ENCODE results near the gene RAB36.

The RAB36 gene, protein sequence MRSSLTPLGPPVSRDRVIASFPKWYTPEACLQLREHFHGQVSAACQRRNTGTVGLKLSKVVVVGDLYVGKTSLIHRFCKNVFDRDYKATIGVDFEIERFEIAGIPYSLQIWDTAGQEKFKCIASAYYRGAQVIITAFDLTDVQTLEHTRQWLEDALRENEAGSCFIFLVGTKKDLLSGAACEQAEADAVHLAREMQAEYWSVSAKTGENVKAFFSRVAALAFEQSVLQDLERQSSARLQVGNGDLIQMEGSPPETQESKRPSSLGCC

DNA sequence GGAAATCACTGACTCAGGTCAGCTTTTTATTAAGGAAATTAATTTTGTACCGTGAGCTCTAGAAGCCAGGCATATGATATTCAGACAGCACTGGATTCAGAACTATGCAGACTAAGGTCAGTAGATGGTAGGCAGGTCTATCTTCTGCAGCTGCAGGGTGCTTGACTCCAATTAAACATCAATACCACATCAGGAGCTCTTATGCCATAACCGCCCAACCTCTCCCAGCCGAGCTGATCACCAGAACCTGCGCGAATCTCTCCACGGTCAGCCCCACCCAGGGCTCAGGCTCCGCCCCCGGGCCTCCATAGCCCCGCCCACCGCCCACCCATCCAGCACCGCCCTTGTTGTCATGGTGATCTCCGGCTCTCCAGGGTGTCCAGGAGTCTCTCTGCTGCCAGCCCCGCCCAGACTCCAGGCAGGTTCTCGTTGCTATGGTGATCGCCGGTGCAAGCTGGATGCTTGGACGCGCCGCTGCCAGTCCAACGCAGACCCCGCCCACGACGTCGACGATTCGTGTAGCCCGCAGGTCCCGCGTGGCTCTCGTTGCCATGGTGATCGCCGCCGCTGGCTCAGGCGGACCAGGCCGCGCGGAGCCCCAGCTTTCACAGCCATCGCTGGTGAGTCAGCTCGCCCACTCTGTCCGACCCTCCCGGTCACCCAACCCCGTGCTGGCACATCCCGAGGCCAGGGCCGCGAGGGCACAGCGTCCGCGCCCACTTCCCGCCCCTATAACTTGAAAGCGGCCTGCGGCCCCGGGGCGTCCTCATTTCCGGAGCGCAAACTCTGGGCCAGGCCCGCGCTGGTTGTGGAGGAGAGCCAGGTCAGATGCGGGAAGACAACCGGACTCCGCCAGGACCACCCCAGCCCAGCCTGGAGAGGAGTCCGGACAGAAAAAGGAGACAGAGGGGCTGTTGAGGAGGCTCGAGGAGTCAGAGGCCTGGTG lies at the start of gene RAB36:
Gene RAB36 (plus strand): TSS at position 546 of the 946 bp plus-strand sequence. CDS start 1,140 bp downstream, outside the sequence.
- DNase-seq (ENCODE audit: low spot score), result peak; percentile 94

DNA sequence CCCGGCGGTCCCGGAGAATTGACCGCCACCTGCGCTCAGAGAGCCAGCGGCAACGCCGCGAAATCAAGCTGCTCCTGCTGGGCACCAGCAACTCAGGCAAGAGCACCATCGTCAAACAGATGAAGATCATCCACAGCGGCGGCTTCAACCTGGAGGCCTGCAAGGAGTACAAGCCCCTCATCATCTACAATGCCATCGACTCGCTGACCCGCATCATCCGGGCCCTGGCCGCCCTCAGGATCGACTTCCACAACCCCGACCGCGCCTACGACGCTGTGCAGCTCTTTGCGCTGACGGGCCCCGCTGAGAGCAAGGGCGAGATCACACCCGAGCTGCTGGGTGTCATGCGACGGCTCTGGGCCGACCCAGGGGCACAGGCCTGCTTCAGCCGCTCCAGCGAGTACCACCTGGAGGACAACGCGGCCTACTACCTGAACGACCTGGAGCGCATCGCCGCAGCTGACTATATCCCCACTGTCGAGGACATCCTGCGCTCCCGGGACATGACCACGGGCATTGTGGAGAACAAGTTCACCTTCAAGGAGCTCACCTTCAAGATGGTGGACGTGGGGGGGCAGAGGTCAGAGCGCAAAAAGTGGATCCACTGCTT lies 49.4 kb upstream of the RAB36 start:
- DNase-seq (ENCODE audit: low spot score), result no peak

DNA sequence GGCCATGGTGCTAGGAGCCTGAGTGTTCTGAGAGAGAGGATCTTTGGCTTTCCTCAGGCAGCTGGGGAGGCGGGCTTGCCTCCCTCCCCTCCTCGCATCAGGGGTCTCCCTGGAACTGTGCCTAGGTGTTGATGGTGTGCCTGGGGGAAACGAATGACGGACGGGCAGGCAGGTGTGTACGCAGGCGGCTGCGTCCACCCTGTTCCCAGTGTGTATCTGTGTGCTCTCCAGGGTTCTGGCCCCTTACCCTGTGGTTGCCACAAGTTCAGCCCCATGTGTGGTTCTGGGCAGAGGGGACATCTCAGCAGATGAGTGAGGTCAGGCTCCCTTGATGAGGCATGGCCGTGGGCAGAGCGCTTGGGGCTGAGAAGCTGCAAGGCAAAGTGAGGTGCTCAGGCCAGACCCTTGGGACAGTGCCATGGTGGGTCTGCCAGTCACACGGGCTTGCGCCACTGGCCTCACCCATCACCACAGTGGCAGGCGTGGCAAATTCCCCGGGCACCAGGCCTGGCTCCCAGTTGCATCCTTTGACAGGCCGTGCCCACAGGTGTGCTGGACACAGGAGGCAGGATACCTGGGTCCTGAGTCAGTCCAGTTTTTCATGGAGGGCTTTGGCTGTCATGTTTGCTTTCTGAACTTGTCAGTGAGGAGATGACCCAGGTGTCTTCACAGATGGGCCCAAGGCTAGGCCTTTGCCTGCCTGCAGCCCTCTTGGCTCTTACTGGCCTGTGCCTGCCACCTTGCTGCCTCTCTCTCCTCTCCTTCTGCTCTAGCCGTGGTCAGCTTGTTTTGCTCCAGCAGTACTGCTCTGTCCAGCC lies 47.7 kb upstream of the RAB36 start:
- DNase-seq (ENCODE audit: low spot score), result no peak

DNA sequence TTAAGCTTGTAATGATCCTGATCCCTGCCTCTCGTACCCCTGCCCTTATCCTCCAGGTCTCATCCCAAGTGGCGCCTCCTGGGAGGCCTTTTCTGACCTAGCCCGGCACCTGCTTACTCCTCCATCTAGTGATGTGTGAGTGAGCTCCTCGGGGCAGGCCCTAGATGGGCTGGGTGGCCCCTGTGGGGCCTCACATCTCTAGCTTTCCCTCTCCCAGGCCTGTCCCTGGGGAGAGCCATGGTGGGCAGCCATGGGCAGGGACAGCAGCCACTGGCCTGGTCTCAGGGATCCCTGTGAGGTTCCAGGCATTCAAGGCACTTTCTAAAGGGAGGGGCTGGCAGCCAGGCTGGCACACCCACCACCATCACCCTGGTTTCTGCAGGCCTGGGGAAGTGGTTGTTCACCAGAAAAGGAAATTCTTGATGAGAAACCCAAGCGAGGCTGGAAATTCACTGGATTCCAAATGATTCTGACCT lies 47.0 kb upstream of the RAB36 start:
- no peak for DNase-seq (ENCODE audit: low spot score)

DNA sequence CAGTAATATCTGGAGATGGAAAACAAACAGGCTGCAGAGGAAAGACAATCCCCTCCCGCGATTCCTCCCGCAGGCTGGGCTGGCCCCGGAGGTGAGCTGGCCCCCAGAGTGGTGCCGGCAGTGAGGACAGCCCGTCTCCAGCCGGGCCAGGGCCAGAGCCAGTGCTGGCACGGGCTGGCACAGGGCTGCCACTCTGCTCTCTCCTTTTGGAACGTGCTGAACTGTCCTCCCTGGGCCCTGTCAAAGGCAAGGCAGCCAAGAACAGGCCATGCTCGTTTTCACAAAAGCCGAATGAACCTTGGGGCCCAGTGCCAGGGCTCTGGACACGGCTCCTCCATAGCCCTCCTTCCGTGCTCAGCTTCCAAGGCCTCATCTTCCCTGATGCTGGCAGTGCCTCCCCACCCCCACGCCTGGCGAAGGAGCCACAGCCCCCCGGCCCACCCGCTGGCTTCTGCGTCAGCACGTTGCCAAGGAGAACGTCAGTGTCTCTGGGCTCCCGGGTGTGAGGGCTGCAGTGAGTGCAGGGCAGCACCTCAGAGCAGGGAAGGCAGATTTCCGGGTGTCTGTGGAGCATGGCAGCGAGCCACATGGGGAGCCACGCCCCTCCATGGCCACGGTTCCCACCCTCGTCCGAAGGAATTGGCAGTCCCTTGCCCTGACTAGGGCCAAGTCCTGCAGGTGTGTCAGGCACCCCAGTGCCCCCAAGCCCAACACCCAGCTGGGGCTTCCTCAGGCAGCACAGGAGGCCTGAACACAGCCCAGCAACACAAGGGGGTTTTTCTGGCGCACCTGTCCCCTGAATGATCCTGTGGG lies 46.4 kb upstream of the RAB36 start:
- no peak for DNase-seq (ENCODE audit: low spot score)

DNA sequence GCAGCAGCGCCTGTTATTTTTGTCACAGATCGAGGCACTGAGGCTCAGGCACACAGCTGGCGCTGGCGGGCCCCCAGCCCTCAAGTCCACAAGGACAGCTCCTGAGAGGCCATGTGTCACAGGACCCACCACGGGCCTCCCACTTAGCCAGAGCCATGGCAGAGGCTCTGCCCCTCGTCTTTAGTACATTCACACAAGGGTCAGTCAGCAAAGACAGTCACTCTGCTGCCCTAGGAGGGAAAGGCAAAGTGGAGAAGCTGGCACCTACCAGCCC lies 45.8 kb upstream of the RAB36 start:
- no peak for DNase-seq (ENCODE audit: low spot score)

DNA sequence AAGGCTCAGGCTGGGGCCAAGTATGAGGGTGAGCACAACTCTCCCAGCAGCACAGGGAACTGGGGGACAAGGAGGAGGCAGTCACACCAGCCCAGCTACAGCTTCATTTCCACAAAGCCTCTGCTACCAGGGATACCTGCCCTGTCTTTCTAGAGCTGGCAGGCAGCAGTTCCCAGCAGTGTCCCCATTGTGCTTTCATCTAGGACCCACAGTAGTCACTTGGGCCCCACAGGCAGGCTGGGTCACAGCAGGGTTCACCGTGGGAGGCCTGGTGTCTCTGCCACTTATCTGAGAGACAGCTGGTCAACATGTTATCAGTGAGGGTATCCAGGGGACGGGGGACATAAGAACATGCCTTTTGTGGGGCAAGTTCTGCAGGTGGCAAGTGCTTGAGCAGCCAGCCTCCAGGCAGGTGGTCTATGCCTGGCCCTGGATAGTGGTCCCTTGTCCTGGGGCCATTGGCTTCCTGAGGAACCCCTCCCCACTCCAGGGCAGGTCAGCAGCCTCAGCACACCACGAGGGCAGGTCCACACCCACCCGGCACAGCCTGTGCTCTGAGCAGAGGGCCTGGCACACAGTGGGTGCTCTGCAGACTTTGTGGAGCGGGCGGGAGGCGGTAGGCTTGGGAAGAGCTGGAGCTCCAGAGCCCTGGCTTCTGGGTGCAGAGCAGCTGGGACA lies 45.0 kb upstream of the RAB36 start:
- no peak for DNase-seq (ENCODE audit: low spot score)

DNA sequence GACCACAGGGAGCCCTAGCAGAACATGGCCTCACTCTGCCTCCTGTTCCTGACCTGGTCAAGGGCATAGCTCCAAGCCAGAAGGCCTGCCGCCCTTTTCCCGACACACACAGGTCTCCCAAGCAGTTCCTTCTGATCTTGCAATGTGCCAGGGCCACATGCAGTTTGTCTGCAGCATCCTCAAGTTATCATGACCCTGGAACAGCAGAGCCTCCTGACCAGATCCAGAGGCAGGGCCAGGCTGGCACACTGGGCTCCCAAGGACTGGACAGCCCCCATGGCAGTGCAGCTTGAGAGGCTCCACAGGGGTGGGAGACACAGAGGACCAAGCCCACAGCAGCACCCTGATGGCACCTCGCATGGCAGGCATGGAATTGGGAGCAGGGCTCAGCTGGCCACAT lies 43.8 kb upstream of the RAB36 start:
- DNase-seq (ENCODE audit: low spot score), result no peak

DNA sequence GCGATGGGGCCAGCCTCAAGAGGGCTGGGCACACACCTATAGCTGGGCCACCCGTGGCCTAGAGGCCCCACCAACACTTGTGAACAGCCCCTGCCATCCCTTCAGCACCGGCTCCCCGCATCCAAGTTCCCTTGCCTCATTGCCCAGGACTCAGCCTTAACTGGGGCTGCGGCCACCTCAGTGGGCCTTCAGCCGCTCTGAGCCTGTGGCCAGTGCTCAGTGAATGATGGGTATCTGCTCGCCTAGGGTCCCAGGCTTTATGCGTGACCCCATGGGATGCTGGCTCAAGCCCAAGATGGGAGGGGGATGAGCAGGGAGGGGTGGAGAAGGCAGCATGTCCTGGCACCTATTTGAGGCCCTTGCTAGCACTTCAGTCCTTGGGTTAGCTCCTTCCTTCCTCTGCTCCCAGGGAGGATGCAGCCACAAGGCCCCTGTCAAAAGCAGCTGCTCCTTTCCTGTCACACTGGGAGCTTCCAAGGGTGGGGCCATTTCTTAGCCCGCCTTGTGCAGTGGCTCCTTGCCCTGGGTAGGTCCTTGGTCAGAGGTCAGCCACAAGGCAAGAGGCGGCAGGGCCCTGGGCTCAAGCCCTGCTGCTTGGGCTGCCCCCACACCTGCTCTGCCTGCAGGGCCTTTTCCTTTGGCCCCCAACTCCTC lies 43.1 kb upstream of the RAB36 start:
- no peak for DNase-seq (ENCODE audit: low spot score)

DNA sequence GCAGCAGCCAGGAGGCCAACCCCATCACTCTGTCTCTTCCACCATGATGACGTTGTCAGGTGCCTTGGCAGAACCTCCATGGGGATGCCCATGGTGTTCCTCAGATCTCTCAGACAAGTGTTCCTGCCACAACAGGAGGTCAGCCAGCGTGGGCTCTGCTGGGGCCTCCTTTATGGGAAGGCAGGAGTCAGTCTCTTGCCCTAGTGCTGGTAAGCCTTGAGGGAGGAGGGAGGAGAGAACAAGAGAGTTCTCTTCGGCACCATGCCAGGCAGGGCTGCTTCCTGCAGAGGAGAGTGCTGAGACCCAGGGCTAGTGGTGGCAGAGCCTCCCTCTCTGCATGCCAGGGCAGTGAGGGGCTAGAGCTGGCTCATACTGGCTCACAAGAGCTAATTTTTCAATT lies 42.5 kb upstream of the RAB36 start:
- DNase-seq (ENCODE audit: low spot score), result no peak

DNA sequence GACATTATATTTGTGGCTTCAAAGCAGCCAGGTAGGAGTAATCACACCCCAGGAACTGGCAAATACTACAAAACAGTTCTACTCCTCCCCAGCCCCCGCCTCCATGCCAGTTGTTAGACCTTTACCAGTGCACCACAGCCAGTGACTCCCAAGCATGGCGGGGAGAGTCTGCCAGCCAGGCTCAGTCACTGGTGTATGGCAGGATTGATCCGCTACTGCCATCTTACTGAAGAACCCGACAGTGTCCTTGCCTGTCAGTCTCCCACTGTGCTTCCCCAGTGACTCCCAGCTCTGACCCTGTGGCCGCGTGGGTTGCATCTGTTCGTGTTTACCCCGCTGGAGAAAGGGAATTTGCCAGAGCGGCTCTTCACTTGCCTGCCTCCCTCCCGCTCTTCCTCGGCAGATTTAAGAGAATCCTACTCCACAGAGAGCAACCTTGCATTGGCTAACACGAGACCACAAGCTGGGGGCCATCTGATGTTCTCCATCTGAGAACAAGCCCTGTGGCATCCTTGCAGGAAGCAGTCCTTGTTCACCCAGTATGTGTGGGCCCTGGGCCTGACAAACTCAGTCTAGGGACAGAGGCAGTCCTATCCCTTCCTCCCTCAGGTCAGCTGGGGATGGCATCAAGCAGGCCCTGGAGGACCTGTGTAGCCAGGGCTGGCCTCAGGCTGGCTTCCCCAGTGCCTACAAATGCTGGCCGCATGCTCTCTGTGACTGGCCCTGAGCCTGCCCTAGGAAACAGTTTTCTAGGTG lies 41.9 kb upstream of the RAB36 start:
- DNase-seq (ENCODE audit: low spot score), result no peak

DNA sequence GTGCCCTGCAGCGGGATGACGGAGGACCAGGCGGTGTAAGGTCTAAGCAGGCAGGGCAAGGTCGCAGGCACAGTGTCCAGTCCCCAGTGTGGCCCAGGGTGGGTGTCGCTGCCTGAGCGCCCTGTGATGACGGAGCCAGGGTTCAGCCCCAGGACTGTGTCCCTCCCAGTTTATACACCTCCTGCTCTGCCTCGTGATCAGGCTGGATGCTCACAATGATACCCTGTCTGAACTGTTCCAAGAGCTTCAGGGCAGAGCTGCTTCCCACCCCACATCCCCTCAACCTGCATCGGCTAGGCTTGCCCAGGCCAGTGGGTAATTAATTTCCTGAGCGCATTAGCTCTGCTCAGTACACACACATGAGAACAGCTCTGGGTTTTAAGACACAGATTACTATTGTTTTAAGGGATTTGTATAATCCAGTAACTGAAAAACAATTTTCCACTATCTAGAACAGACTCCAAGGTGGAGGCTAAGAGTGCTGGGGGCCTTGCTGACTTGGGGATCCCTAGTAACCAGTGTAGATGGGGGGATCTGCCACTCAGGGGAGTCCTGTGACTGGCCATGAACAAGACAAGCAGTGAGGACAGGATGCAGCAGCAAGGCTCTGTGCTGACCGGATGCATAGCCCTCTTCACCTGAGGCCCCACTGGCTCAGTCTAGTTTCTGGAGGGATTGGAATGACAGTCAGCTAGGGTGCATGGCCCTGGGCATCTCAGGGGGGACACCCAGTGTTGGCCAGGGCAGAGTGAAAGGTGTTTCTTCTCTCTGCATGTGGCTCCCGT lies 40.9 kb upstream of the RAB36 start:
- DNase-seq (ENCODE audit: low spot score), result no peak

DNA sequence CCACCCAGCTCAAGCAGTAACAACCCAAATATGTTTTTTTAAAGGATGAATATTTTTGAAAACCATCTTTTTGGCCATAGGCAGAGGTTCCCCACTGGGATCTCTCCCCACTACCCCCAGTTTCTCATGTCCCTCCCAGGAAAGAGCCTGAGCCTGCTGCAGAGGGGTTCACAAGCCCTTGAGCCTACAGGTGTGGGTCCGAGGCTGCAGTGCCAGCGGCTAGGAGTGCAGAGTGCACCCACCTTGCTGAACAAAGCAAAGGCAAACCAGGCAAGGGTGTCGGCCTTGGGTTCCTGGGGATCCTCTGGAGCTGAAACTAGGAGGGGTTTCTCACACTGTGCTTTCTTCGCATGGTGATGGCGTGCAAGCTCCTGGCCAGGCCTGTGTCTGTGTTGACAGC lies 40.0 kb upstream of the RAB36 start:
- DNase-seq (ENCODE audit: low spot score), result no peak

DNA sequence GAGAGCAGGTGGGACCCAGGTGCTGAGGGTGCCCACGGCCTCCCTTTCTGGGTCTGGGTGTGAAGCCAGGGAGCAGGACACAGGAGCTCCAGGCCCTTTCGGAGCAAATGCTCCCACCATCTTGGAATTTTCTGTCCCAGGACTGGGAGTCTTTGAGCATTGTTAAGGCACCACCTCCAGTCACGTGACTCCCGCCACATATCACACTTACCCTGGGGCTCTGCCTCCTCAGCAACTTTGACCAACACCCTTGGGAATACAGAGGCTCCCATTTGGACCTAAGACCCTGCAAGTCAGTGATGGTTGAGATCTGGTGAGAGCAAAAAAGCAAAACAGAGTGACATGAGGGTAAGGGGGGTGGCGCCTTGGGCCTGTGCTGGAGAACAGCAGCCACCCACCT lies 39.4 kb upstream of the RAB36 start:
- DNase-seq (ENCODE audit: low spot score), result no peak

DNA sequence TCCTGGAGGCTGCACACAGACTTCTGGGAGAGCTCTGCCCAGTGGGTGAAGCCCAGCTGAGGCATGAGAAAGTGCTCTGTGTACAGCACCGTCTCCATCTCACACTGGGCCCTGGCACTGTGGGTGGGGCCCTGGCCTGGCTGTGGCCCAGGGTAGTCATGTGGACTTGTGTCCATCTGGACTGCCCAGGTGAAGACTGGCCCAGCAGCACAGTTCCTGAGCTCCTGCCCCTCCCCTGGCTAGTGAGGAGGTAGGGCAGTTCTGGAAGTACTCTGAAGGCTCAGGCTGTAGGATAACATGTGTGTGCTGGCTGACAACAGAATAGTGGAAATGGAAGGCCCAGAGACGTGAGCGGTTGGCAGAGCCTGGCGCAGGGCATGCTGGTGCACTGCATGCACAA lies 38.9 kb upstream of the RAB36 start:
- DNase-seq (ENCODE audit: low spot score), result no peak

DNA sequence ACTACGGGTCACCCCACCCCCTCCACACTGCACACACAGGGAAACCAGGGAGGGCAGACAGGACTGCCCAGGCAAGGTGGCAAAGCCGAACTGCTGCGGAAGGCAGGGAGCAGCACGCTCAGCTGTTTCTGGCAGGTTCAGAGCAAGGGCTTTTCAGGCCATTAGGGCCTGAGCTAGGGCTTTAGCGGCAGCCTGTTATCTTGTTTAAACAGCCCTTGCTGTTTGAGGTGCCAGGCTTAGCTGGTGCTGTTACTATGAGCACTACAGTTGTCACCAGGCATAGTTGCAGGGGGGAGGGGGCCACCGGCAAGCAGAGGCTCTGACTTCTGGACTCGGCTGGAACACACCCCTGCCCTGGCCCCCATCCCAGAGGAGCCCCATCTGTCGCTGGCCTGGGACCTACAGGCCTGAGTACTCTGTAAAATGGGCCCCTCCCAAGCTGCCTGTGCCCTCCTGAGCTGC lies 38.3 kb upstream of the RAB36 start:
- no peak for DNase-seq (ENCODE audit: low spot score)

DNA sequence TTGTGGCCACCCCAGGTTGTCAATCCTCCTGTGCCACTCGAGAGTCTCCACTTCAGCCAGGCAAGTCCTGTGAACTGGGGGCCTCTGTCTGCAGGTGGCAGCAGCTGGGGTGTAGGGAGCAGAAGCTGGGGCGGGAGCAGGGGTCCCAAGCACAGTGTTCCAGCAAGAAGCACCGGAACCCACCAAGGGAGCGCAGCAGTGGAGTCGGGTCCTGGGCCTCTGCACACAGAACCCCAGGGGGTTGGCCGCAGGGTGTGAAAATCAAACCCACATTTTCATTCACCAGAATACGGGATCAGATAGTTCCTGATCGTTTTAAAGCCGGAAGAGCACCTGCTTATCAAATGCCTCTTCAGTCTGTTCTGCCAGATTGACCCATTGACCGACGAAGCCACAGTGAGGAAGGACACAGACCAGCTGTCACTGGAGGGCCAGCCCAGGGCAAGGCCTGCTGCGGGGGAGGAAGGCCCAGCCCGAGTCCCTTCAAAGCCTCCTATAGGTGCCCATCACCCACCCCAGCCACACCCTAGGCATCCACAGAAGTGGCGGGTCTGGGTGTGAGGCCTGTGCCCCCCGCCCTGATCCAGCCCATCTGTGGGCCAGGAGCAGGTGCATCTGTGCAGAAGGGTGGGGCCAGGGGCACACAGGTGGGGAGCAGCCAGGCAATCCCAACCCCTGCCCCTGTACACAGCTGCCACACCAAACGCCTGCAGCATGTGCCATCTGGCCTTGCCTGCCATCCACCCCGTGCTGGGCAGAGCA lies 37.6 kb upstream of the RAB36 start:
- DNase-seq (ENCODE audit: low spot score), result no peak
